ENCODE data around the gene PARD3.

- TF ChIP-seq CTCF (IDR thresholded peaks at IDR 0.05) = no peak
- TF ChIP-seq POLR2A (IDR thresholded peaks at IDR 0.05) = no peak
Observed at GRCh38 chr10:34689053-34689452, 126.0 kb downstream of the PARD3 start.
